ENCODE measurements around the gene ABI3.

DNA sequence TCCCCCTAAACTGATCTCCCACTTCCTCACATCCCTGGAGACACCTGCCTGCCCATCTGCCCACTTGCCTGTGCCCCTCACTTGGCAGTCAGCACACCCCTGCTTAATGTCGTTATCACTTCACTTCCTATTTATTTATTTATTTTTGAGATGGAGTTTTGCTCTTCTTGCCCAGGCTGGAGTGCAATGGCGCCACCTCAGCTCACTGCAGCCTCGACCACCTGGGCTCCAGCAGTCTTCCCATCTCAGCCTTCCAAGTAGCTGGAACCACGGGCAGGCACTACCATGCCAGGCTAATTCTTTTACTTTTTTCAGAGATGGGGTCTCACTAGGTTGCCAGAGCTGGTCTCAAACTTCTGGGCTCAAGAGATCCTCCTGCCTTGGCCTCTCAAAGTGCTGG is 43.6 kb downstream of the ABI3 start:
- TF ChIP-seq, protein P1, sequence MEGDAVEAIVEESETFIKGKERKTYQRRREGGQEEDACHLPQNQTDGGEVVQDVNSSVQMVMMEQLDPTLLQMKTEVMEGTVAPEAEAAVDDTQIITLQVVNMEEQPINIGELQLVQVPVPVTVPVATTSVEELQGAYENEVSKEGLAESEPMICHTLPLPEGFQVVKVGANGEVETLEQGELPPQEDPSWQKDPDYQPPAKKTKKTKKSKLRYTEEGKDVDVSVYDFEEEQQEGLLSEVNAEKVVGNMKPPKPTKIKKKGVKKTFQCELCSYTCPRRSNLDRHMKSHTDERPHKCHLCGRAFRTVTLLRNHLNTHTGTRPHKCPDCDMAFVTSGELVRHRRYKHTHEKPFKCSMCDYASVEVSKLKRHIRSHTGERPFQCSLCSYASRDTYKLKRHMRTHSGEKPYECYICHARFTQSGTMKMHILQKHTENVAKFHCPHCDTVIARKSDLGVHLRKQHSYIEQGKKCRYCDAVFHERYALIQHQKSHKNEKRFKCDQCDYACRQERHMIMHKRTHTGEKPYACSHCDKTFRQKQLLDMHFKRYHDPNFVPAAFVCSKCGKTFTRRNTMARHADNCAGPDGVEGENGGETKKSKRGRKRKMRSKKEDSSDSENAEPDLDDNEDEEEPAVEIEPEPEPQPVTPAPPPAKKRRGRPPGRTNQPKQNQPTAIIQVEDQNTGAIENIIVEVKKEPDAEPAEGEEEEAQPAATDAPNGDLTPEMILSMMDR (IDR thresholded peaks at IDR 0.05; ENCODE audit: insufficient read depth, low read depth, low read length) = no peak
- TF ChIP-seq EZH2 (IDR thresholded peaks at IDR 0.05; ENCODE audit: insufficient read depth, low read length) = no peak
